Esophagus muscularis mucosa (tissue), 4 donors: ENCODE data around the gene FGR. TPM values are rescaled to one million over a fixed set of nuclear protein-coding genes. Genes with fewer than 3 reads are reported as not detected.

Source experiments
- DNase-seq: peaks from one replicate; pipeline ENCODE4 v3.0.0-alpha.2; 2017; ENCODE audit errors: extremely low spot score
- H3K27ac ChIP-seq, 4 donors: fragments of 200-600 bp; sonication (generic); replicated peaks in 1 of 4; 1 replicate in 3 of 4; 2 replicates in 1 of 4; pipeline ENCODE4 v1.5.1; 2016 to 2019; ENCODE audit warnings: mild to moderate bottlenecking in 1 of 4
- H3K27me3 ChIP-seq, 4 donors: fragments of 200-600 bp; sonication (generic); one replicate each; pipeline versions ENCODE4 v1.5.1 to v1.6.0; 2016 to 2019
- H3K36me3 ChIP-seq, 4 donors: fragments of 200-600 bp; sonication (generic); one replicate each; pipeline ENCODE4 v1.5.1; 2016 to 2019
- H3K4me1 ChIP-seq, 4 donors: fragments of 200-600 bp; sonication (generic); one replicate each; pipeline ENCODE4 v1.5.1; 2016 to 2019
- H3K4me3 ChIP-seq, 4 donors: fragments of 200-600 bp; sonication (generic); 1 replicate in 2 of 4; 2 replicates in 2 of 4; pipeline ENCODE4 v1.5.1; 2016 to 2019; ENCODE audit warnings: mild to moderate bottlenecking in 4 of 4, moderate library complexity in 1 of 4
- H3K9me3 ChIP-seq, 4 donors: fragments of 200-600 bp; sonication (generic); 1 replicate in 3 of 4; 2 replicates in 1 of 4; pipeline ENCODE4 v1.5.1; 2016 to 2019
- CTCF ChIP-seq, 3 experiments: fragments of 200-600 bp in 2 of 3; fragments of 450-650 bp in 1 of 3; sonication (generic) in 2 of 3; IDR thresholded peaks; one replicate each; pipeline ENCODE4 v1.5.1; 2017 to 2019; ENCODE audit warnings: antibody characterized with exemption in 3 of 3, mild to moderate bottlenecking in 2 of 3, moderate library complexity in 1 of 3
- EP300 ChIP-seq: sonication (generic); formaldehyde crosslinking; IDR thresholded peaks from one replicate; pipeline ENCODE4 v1.6.1; 2017; ENCODE audit warnings: antibody characterized with exemption
- POLR2A ChIP-seq: fragments of 450-650 bp; IDR thresholded peaks from one replicate; pipeline ENCODE4 v1.6.1; 2017; ENCODE audit warnings: antibody characterized with exemption, moderate library complexity, mild to moderate bottlenecking, low read depth
- POLR2AphosphoS5 ChIP-seq, 2 donors: sonication (generic); formaldehyde crosslinking; IDR thresholded peaks; one replicate each; pipeline ENCODE4 v1.6.1; 2017; ENCODE audit warnings: antibody characterized with exemption in 2 of 2
- WGBS: methylation state at CpG from one replicate; pipeline ENCODE4 v1.1.5; 2018; 5-methylcytosine and 5-hydroxymethylcytosine counted together
- intact Hi-C: fragments of 100-400 bp; cut with DNase I; formaldehyde crosslinking; loops from one replicate; pipeline ENCODE4 v1.15.1; 2023
- total RNA-seq, 4 donors: library from RNA; depleted of rRNA; stranded (reverse); fragments of >200 nt; gene quantifications; one replicate each; pipeline versions ENCODE4 v1.1.0 to v1.2.1, GENCODE V29; 2016

Gene FGR
- total RNA-seq, 4 donors from 2014 or later: 12.0 to 32.1 (median 12.6) TPM

GRCh38 chr1:27661412-27662075, 26.6 kb upstream of the FGR start:
- no peak for DNase-seq
- no peaks in the 10 kb centered on the region for H3K9me3 ChIP-seq
- no peak overlapping the region for H3K27ac ChIP-seq
- TF ChIP-seq POLR2A (no peak), EP300 (no peak), POLR2AphosphoS5 (IDR thresholded peaks at IDR 0.05) (no peak), CTCF (IDR thresholded peaks at IDR 0.05) (no peak)
- 100% methylated on average over 8 of the region's 8 CpGs for WGBS
- H3K36me3 ChIP-seq: peaks cover 0 to 11% (median 5%) of the 10 kb centered on the region in 4 donors
- peaks cover 40 to 49% (median 43%) of the 10 kb centered on the region in 4 donors for H3K4me1 ChIP-seq
- intact Hi-C loops: loop anchor here (2.0 to 10.0 kb wide), 4 partner anchors 17 to 269 kb away; partner anchors contain the start of gene GPR3
- H3K27me3 ChIP-seq: no peaks in the 10 kb centered on the region
- H3K4me3 ChIP-seq: no peak overlapping the region

- DNase-seq: no peak
- WGBS: 61% methylated on average over 10 of the region's 10 CpGs
- Histone ChIP-seq H3K9me3 (no peaks in the 10 kb centered on the region), H3K27me3 (no peaks in the 10 kb centered on the region), H3K4me3 (peak overlapping the region; percentile 68 to 88 (median 75)), H3K4me1 (peaks cover 52 to 61% (median 55%) of the 10 kb centered on the region in 4 donors), H3K36me3 (peaks cover 0 to 1% (median under 1%) of the 10 kb centered on the region in 4 donors), H3K27ac (peak overlapping the region; percentile 91 to 96 (median 94))
- intact Hi-C loops: loop anchor here (5.0 to 10.0 kb wide), 2 partner anchors 186 to 268 kb away; partner anchors contain the start of gene GPR3
- TF ChIP-seq POLR2A (no peak), EP300 (no peak), POLR2AphosphoS5 (IDR thresholded peaks at IDR 0.05) (no peak), CTCF (IDR thresholded peaks at IDR 0.05) (no peak)
These were observed 25.4 kb upstream of the FGR start for GRCh38 chr1:27660300-27660835.

GRCh38 chr1:27659497-27660299, 24.7 kb upstream of the FGR start:
- DNase-seq: peak; percentile 95
- Histone ChIP-seq H3K9me3 (no peaks in the 10 kb centered on the region), H3K27ac (peak overlapping the region; percentile 91 to 96 (median 94)), H3K4me3 (peak overlapping the region; percentile 68 to 88 (median 75)), H3K36me3 (no peaks in the 10 kb centered on the region), H3K27me3 (no peaks in the 10 kb centered on the region), H3K4me1 (peaks cover 57 to 65% (median 59%) of the 10 kb centered on the region in 4 donors)
- intact Hi-C loops: loop anchor here (5.0 to 10.0 kb wide), 2 partner anchors 185 to 267 kb away; partner anchors contain the start of gene GPR3
- TF ChIP-seq POLR2AphosphoS5 (IDR thresholded peaks at IDR 0.05) (peak; percentile 91 to 93), CTCF (IDR thresholded peaks at IDR 0.05) (no peak), POLR2A (peak; percentile 44), EP300 (no peak)
- 34% methylated on average over 17 of the region's 78 CpGs for WGBS

GRCh38 chr1:27658951-27659496, 24.0 kb upstream of the FGR start:
- H3K4me3 ChIP-seq: peak overlapping the region in 3 of 4 donors; percentile 74 to 88 (median 76)

More at GRCh38 chr1:27658951-27659496, 24.0 kb upstream of the FGR start:
- WGBS: 62% methylated on average over 7 of the region's 7 CpGs
- no peaks in the 10 kb centered on the region for H3K36me3 ChIP-seq
- no peak for TF ChIP-seq POLR2A
- TF ChIP-seq CTCF (IDR thresholded peaks at IDR 0.05): no peak
- no peak for TF ChIP-seq EP300
- TF ChIP-seq POLR2AphosphoS5 (IDR thresholded peaks at IDR 0.05): no peak
- no peaks in the 10 kb centered on the region for H3K9me3 ChIP-seq
- no peaks in the 10 kb centered on the region for H3K27me3 ChIP-seq
- intact Hi-C loops: no loop called here
- peak overlapping the region; percentile 91 to 96 (median 94) for H3K27ac ChIP-seq
- peaks cover 57 to 60% (median 58%) of the 10 kb centered on the region in 4 donors for H3K4me1 ChIP-seq
- no peak for DNase-seq
